Stomach (tissue), 4 donors: Measurements from ENCODE around the gene ECM1.

Experiments
- POLR2A ChIP-seq, 4 donors: fragments of 450-650 bp; IDR thresholded peaks; one replicate each; pipeline ENCODE4 v1.6.1; 2016; ENCODE audit warnings: antibody characterized with exemption in 4 of 4, control low read depth in 2 of 4, mild to moderate bottlenecking in 1 of 4, moderate library complexity in 1 of 4
- POLR2AphosphoS5 ChIP-seq, 3 donors: sonication (generic); formaldehyde crosslinking; IDR thresholded peaks; one replicate each; pipeline ENCODE4 v1.6.1; 2016; ENCODE audit warnings: antibody characterized with exemption in 3 of 3
- TF ChIP-seq, protein P1 (sequence below), 7 experiments: fragments of 450-650 bp in 4 of 7; fragments of 200-600 bp in 3 of 7; sonication (generic) in 3 of 7; IDR thresholded peaks; one replicate each; pipeline ENCODE4 v1.5.1; 2016 to 2019; ENCODE audit warnings: antibody characterized with exemption in 7 of 7, control low read depth in 2 of 7, mild to moderate bottlenecking in 1 of 7

DNA sequence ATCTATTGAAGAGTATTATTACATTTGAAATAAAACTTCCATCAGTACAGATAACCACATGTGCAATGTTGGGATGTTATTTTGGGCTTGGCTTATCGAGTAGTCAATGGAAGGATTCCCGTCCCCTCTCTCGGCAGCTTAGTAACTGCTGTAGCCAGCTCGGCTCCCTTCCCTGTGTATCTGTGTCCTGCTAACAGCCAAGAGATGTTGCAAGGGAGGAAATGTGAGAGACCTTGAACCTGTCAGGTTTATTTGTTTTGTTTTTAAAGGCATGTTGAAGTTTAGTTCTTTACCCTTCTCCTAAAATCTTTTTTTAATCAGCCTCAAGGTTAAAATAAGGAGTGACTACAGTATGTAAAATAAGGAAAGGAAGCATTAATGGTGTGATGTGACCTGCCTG lies 34.2 kb upstream of the ECM1 start:
- TF ChIP-seq POLR2A (IDR thresholded peaks at IDR 0.05) (no peak), POLR2AphosphoS5 (IDR thresholded peaks at IDR 0.05) (no peak)
- TF ChIP-seq, protein P1, sequence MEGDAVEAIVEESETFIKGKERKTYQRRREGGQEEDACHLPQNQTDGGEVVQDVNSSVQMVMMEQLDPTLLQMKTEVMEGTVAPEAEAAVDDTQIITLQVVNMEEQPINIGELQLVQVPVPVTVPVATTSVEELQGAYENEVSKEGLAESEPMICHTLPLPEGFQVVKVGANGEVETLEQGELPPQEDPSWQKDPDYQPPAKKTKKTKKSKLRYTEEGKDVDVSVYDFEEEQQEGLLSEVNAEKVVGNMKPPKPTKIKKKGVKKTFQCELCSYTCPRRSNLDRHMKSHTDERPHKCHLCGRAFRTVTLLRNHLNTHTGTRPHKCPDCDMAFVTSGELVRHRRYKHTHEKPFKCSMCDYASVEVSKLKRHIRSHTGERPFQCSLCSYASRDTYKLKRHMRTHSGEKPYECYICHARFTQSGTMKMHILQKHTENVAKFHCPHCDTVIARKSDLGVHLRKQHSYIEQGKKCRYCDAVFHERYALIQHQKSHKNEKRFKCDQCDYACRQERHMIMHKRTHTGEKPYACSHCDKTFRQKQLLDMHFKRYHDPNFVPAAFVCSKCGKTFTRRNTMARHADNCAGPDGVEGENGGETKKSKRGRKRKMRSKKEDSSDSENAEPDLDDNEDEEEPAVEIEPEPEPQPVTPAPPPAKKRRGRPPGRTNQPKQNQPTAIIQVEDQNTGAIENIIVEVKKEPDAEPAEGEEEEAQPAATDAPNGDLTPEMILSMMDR (IDR thresholded peaks at IDR 0.05): no peak
